Endothelial cell of umbilical vein (primary cell): Measurements from ENCODE around the gene C1QC. TPM values are rescaled to one million over a fixed set of nuclear protein-coding genes. Genes with fewer than 3 reads are reported as not detected.

ENCODE experiments used
- BruUV-seq: library from RNA; stranded (reverse); fragments of 400-500 nt; replicated peaks from 2 replicates; lab custom pipeline; 2021; lab: Mats Ljungman, UMichigan
- CTCF ChIA-PET: fragments of 300-600, 350-600 bp; sonication (Branson Sonifier 250); formaldehyde crosslinking; loops from one replicate; lab custom pipeline; 2021; ENCODE audit warnings: antibody characterized with exemption, inconsistent platforms; lab: Charles Lee
- POLR2A ChIA-PET: fragments of 300-600, 350-600 bp; sonication (Branson Sonifier 250); formaldehyde crosslinking; loops from one replicate; lab custom pipeline; 2021; ENCODE audit warnings: antibody characterized with exemption, inconsistent platforms; lab: Charles Lee
- DNase-seq: peaks from one replicate; pipeline ENCODE4 v3.0.0-alpha.2; 2011; ENCODE audit warnings: low read depth, low spot score
- FAIRE-seq: peaks from 2 replicates; lab custom pipeline; 2011; peaks lifted over from hg19 to GRCh38; lab: Jason Lieb, UNC
- H2AFZ ChIP-seq: 2 replicates; pipeline ENCODE4 v1.6.0; 2012; ENCODE audit warnings: low read depth, low read length, control low read depth, inconsistent platforms
- H3K27ac ChIP-seq: 2 replicates; pipeline ENCODE4 v1.5.1; 2011; ENCODE audit warnings: low read depth, mild to moderate bottlenecking, control low read depth, low read length, moderate library complexity; ENCODE audit not compliant: insufficient read depth
- H3K27me3 ChIP-seq, 2 experiments: 2 replicates each; pipeline versions ENCODE4 v1.6.0 to v1.6.1; 2011; ENCODE audit warnings: low read length in 2 of 2, mixed read lengths in 1 of 2; ENCODE audit not compliant: control insufficient read depth in 2 of 2, insufficient read depth in 2 of 2
- H3K36me3 ChIP-seq, 2 experiments: 2 replicates in 1 of 2; 3 replicates in 1 of 2; pipeline ENCODE4 v1.5.1; 2011; ENCODE audit warnings: low read length in 2 of 2, mild to moderate bottlenecking in 1 of 2, moderate library complexity in 1 of 2; ENCODE audit not compliant: control insufficient read depth in 2 of 2, insufficient read depth in 2 of 2; ENCODE audit errors: extremely low read depth in 1 of 2
- H3K4me1 ChIP-seq: 3 replicates; pipeline ENCODE4 v1.5.1; 2011; ENCODE audit warnings: mild to moderate bottlenecking, low read length; ENCODE audit not compliant: control insufficient read depth, insufficient read depth; ENCODE audit errors: extremely low read depth
- H3K4me2 ChIP-seq: 2 replicates; pipeline ENCODE4 v1.6.1; 2011; ENCODE audit warnings: low read length, control low read depth, mixed read lengths; ENCODE audit not compliant: insufficient read depth
- H3K4me3 ChIP-seq, 3 experiments: fragments of 200-600 bp in 1 of 3; sonication (generic), shearing (Covaris generic) in 1 of 3; replicated peaks in 1 of 3; 2 replicates each; pipeline ENCODE4 v1.5.1; 2011 to 2016; ENCODE audit warnings: control low read depth in 3 of 3, low read length in 3 of 3, mild to moderate bottlenecking in 2 of 3, inconsistent platforms in 1 of 3, low read depth in 1 of 3, moderate library complexity in 1 of 3; ENCODE audit not compliant: insufficient read depth in 1 of 3
- H3K79me2 ChIP-seq: 2 replicates; pipeline ENCODE4 v1.6.0; 2012; ENCODE audit warnings: low read length, inconsistent platforms; ENCODE audit not compliant: control insufficient read depth, insufficient read depth
- H3K9ac ChIP-seq: replicated peaks from 2 replicates; pipeline ENCODE3; 2011; ENCODE audit warnings: low read length, control low read depth; ENCODE audit not compliant: insufficient read depth; ENCODE audit errors: extremely low read depth
- H3K9me1 ChIP-seq: replicated peaks from 3 replicates; pipeline ENCODE4 v1.6.0; 2011; ENCODE audit warnings: mild to moderate bottlenecking, low read length; ENCODE audit not compliant: control insufficient read depth, insufficient read depth; ENCODE audit errors: extremely low read depth
- H3K9me3 ChIP-seq: replicated peaks from 2 replicates; pipeline ENCODE4 v1.5.1; 2012; ENCODE audit warnings: low read length, inconsistent platforms; ENCODE audit not compliant: control insufficient read depth, insufficient read depth
- H4K20me1 ChIP-seq: replicated peaks from 2 replicates; pipeline ENCODE3; 2011; ENCODE audit warnings: mild to moderate bottlenecking, low read length; ENCODE audit not compliant: control insufficient read depth, insufficient read depth; ENCODE audit errors: extremely low read depth
- CTCF ChIP-seq, 2 donors: IDR thresholded peaks; 1 replicate in 1 of 2; 2 replicates in 1 of 2; pipeline ENCODE4 v1.5.1; 2011; ENCODE audit warnings: low read length in 2 of 2, mild to moderate bottlenecking in 2 of 2, moderate library complexity in 2 of 2, control low read depth in 1 of 2, inconsistent platforms in 1 of 2, low read depth in 1 of 2; ENCODE audit not compliant: insufficient read depth in 1 of 2; ENCODE audit errors: extremely low read depth in 1 of 2
- EZH2 ChIP-seq: IDR thresholded peaks from 2 replicates; pipeline ENCODE4 v1.6.1; 2012; ENCODE audit warnings: borderline replicate concordance, low read depth, mild to moderate bottlenecking, moderate library complexity, low read length, inconsistent platforms; ENCODE audit not compliant: severe bottlenecking
- FOS ChIP-seq: IDR thresholded peaks from 2 replicates; pipeline ENCODE4 v1.6.1; 2011; ENCODE audit warnings: mild to moderate bottlenecking, low read length, moderate library complexity, borderline replicate concordance; ENCODE audit not compliant: insufficient read depth
- GATA2 ChIP-seq: IDR thresholded peaks from 2 replicates; pipeline ENCODE4 v1.7.0; 2011; ENCODE audit warnings: low read depth, mild to moderate bottlenecking, moderate library complexity, mixed read lengths, low read length; ENCODE audit not compliant: insufficient read length, insufficient read depth
- JUN ChIP-seq: IDR thresholded peaks from 2 replicates; pipeline ENCODE4 v1.6.1; 2011; ENCODE audit warnings: borderline replicate concordance, low read depth; ENCODE audit not compliant: insufficient read length, insufficient read depth
- MAX ChIP-seq: IDR thresholded peaks from 2 replicates; pipeline ENCODE4 v1.6.1; 2011; ENCODE audit not compliant: insufficient read depth, insufficient read length
- MYC ChIP-seq: IDR thresholded peaks from one replicate; pipeline ENCODE4 v1.6.1; 2011; ENCODE audit warnings: mild to moderate bottlenecking, low read depth, low read length
- POLR2A ChIP-seq: IDR thresholded peaks from 2 replicates; pipeline ENCODE4 v1.6.1; 2012; ENCODE audit warnings: low read depth, mild to moderate bottlenecking, control low read depth, low read length
- POLR2AphosphoS5 ChIP-seq: IDR thresholded peaks from 2 replicates; pipeline ENCODE4 v1.6.1; 2012; ENCODE audit warnings: low read depth, mild to moderate bottlenecking, control low read depth, low read length, moderate library complexity; ENCODE audit not compliant: insufficient read depth
- dilution Hi-C: fragments of 300-500 bp; cut with MboI; formaldehyde crosslinking; loops from one replicate; pipeline ENCODE4 v1.15.0; 2019; ENCODE audit warnings: low sequenced_read_pairs; ENCODE audit not compliant: extremely low pct_ligation_motif_present
- intact Hi-C: fragments of 100-400 bp; cut with micrococcal nuclease; formaldehyde crosslinking; loops from one replicate; pipeline ENCODE4 v1.10.0; 2022
- polyA plus RNA-seq, 4 experiments: library from polyadenylated mRNA; depleted of rRNA in 3 of 4; stranded (reverse) in 3 of 4; unstranded in 1 of 4; fragments of >200 nt; gene quantifications; 2 replicates each; pipeline versions ENCODE4 v1.2.1 to v1.2.3, GENCODE V29; 2011 to 2012; ENCODE audit warnings: missing spikeins in 1 of 4
- total RNA-seq: library from RNA; stranded (reverse); gene quantifications from 2 replicates; pipeline ENCODE4 v1.2.3, GENCODE V29; 2021

Gene C1QC
- total and polyA plus RNA-seq, 2 donors (not counting 3 experiments of a cell fraction or from before 2014, with no cell fraction given) = not detected

- dilution Hi-C loops (no loop called here), intact Hi-C loops (no loop called here)
- Histone ChIP-seq H3K9me3 (no peaks in the 10 kb centered on the region), H3K4me3 (no peak overlapping the region), H3K9me1 (no peaks in the 10 kb centered on the region), H3K9ac (no peak overlapping the region), H2AFZ (no peak overlapping the region), H3K27ac (no peak overlapping the region), H3K79me2 (no peaks in the 10 kb centered on the region), H3K36me3 (no peaks in the 10 kb centered on the region), H3K27me3 (peaks cover 0 to 2% of the 10 kb centered on the region in 2 experiments), H3K4me1 (no peaks in the 10 kb centered on the region), H3K4me2 (no peak overlapping the region), H4K20me1 (no peaks in the 10 kb centered on the region)
- no peak for TF ChIP-seq MAX
- no peak for TF ChIP-seq EZH2
- no peak for TF ChIP-seq FOS
- no peak for TF ChIP-seq POLR2A
- no peak for TF ChIP-seq JUN
- no peak for TF ChIP-seq CTCF (IDR thresholded peaks at IDR 0.05; ENCODE audit: extremely low read depth in 1 of 2, insufficient read depth in 1 of 2, low read depth in 1 of 2, low read length in 2 of 2)
- no peak for TF ChIP-seq POLR2AphosphoS5
- TF ChIP-seq MYC = no peak
- no peak for TF ChIP-seq GATA2
- POLR2A ChIA-PET = no interaction called here
- FAIRE-seq (no peak), DNase-seq (no peak)
- CTCF ChIA-PET = no interaction called here
- BruUV-seq = no TSS peak
Observed at GRCh38 chr1:22626237-22627157, 16.9 kb upstream of the C1QC start.
